Keratinocyte (primary cell): Measurements from ENCODE around the gene DAGLA. TPM values are rescaled to one million over a fixed set of nuclear protein-coding genes. Genes with fewer than 3 reads are reported as not detected.

Source experiments
- DNase-seq: peaks from one replicate; pipeline ENCODE4 v3.0.0-alpha.2; 2011; ENCODE audit warnings: low read depth, missing footprints, low spot score
- FAIRE-seq: peaks from 2 replicates; lab custom pipeline; 2011; peaks lifted over from hg19 to GRCh38; lab: Jason Lieb, UNC
- H2AFZ ChIP-seq: 2 replicates; pipeline ENCODE4 v1.6.0; 2012; ENCODE audit warnings: low read length, control low read depth, inconsistent platforms; ENCODE audit not compliant: control insufficient read depth
- H3K27ac ChIP-seq: 2 replicates; pipeline ENCODE4 v1.5.1; 2011; ENCODE audit warnings: low read length; ENCODE audit not compliant: control insufficient read depth, insufficient read depth
- H3K27me3 ChIP-seq: 3 replicates; pipeline ENCODE4 v1.6.0; 2011; ENCODE audit warnings: low read length; ENCODE audit not compliant: control insufficient read depth, insufficient read depth; ENCODE audit errors: extremely low read depth
- H3K36me3 ChIP-seq, 2 experiments: 2 replicates in 1 of 2; 3 replicates in 1 of 2; pipeline ENCODE4 v1.5.1; 2011; ENCODE audit warnings: low read length in 2 of 2, mild to moderate bottlenecking in 1 of 2; ENCODE audit not compliant: control insufficient read depth in 2 of 2, insufficient read depth in 2 of 2; ENCODE audit errors: extremely low read depth in 1 of 2
- H3K4me1 ChIP-seq: 3 replicates; pipeline ENCODE4 v1.5.1; 2011; ENCODE audit warnings: low read length; ENCODE audit not compliant: control insufficient read depth, insufficient read depth; ENCODE audit errors: extremely low read depth
- H3K4me2 ChIP-seq: 3 replicates; pipeline ENCODE4 v1.6.0; 2011; ENCODE audit warnings: low read depth, low read length; ENCODE audit not compliant: control insufficient read depth, insufficient read depth; ENCODE audit errors: extremely low read depth
- H3K4me3 ChIP-seq, 3 experiments: fragments of 200-600 bp in 1 of 3; sonication (generic) in 1 of 3; 2 replicates in 2 of 3; 3 replicates in 1 of 3; pipeline ENCODE4 v1.5.1; 2011 to 2016; ENCODE audit warnings: low read length in 3 of 3, mild to moderate bottlenecking in 3 of 3, control low read depth in 2 of 3, inconsistent platforms in 1 of 3, low read depth in 1 of 3, mixed read lengths in 1 of 3, mixed run types in 1 of 3, moderate library complexity in 1 of 3; ENCODE audit not compliant: control insufficient read depth in 2 of 3, insufficient read depth in 2 of 3; ENCODE audit errors: extremely low read depth in 1 of 3
- H3K79me2 ChIP-seq: 2 replicates; pipeline ENCODE4 v1.6.0; 2012; ENCODE audit warnings: low read length; ENCODE audit not compliant: control insufficient read depth, insufficient read depth
- H3K9ac ChIP-seq: 3 replicates; pipeline ENCODE4 v1.6.0; 2011; ENCODE audit warnings: low read length; ENCODE audit not compliant: control insufficient read depth, insufficient read depth; ENCODE audit errors: extremely low read depth
- H3K9me1 ChIP-seq: 3 replicates; pipeline ENCODE4 v1.6.0; 2011; ENCODE audit warnings: low read length; ENCODE audit not compliant: control insufficient read depth, insufficient read depth; ENCODE audit errors: extremely low read depth
- H3K9me3 ChIP-seq: 2 replicates; pipeline ENCODE4 v1.5.1; 2012; ENCODE audit warnings: low read depth, low read length; ENCODE audit not compliant: control insufficient read depth
- H4K20me1 ChIP-seq: 3 replicates; pipeline ENCODE4 v1.6.0; 2011; ENCODE audit warnings: low read length; ENCODE audit not compliant: control insufficient read depth, insufficient read depth; ENCODE audit errors: extremely low read depth
- CTCF ChIP-seq, 3 experiments: IDR thresholded peaks in 1 of 3; conservative IDR thresholded peaks in 1 of 3; optimal IDR thresholded peaks in 1 of 3; 2 replicates in 2 of 3; 3 replicates in 1 of 3; pipeline versions ENCODE3 to v1.5.1; 2011; ENCODE audit warnings: low read length in 3 of 3, mild to moderate bottlenecking in 3 of 3, moderate library complexity in 2 of 3, control low read depth in 1 of 3, inconsistent platforms in 1 of 3; ENCODE audit not compliant: insufficient read depth in 2 of 3; ENCODE audit errors: extremely low read depth in 1 of 3
- EZH2 ChIP-seq: IDR thresholded peaks from one replicate; pipeline ENCODE4 v1.6.1; 2012; ENCODE audit warnings: inconsistent platforms, mild to moderate bottlenecking, low read length, moderate library complexity
- dilution Hi-C: fragments of 300-500 bp; cut with MboI; formaldehyde crosslinking; loops from one replicate; pipeline ENCODE4 v1.7.0; 2020; ENCODE audit warnings: low sequenced_read_pairs; ENCODE audit not compliant: extremely low pct_ligation_motif_present
- polyA plus RNA-seq, 5 experiments: library from polyadenylated mRNA; depleted of rRNA in 3 of 5; stranded (reverse) in 3 of 5; stranded (forward) in 1 of 5; unstranded in 1 of 5; fragments of >200 nt; gene quantifications; 1 replicate in 1 of 5; 2 replicates in 3 of 5; 3 replicates in 1 of 5; pipeline versions ENCODE4 v1.2.1 to v1.2.3, GENCODE V29; 2011 to 2012; ENCODE audit warnings: missing spikeins in 2 of 5, low read depth in 1 of 5, low replicate concordance in 1 of 5

Gene DAGLA
- polyA plus RNA-seq, 1 donor (not counting 4 experiments of a cell fraction or from before 2014, with no cell fraction given), result 0.03 TPM

GRCh38 chr11:61756147-61756451 lies 75.9 kb downstream of the DAGLA start:
- H3K9me1 ChIP-seq, result no peaks in the 10 kb centered on the region
- no peak overlapping the region for H2AFZ ChIP-seq
- H3K4me2 ChIP-seq, result no peak overlapping the region
- H3K36me3 ChIP-seq, result no peaks in the 10 kb centered on the region
- no peak for FAIRE-seq
- H3K4me3 ChIP-seq, result no peak overlapping the region
- peaks cover 22% of the 10 kb centered on the region for H3K27me3 ChIP-seq
- peaks cover 5% of the 10 kb centered on the region for H4K20me1 ChIP-seq
- dilution Hi-C loops, result no loop called here
- no peaks in the 10 kb centered on the region for H3K9me3 ChIP-seq
- H3K4me1 ChIP-seq, result peaks cover 2% of the 10 kb centered on the region
- TF ChIP-seq CTCF (optimal IDR thresholded peaks at IDR 0.05 in 1 of 3, IDR thresholded peaks at IDR 0.05 in 1 of 3, conservative IDR thresholded peaks at IDR 0.05 in 1 of 3; ENCODE audit: extremely low read depth in 1 of 3, insufficient read depth in 2 of 3, low read length in 3 of 3) (no peak), EZH2 (no peak)
- H3K27ac ChIP-seq, result no peak overlapping the region
- H3K9ac ChIP-seq, result no peak overlapping the region
- DNase-seq, result no peak
- no peaks in the 10 kb centered on the region for H3K79me2 ChIP-seq

DNA sequence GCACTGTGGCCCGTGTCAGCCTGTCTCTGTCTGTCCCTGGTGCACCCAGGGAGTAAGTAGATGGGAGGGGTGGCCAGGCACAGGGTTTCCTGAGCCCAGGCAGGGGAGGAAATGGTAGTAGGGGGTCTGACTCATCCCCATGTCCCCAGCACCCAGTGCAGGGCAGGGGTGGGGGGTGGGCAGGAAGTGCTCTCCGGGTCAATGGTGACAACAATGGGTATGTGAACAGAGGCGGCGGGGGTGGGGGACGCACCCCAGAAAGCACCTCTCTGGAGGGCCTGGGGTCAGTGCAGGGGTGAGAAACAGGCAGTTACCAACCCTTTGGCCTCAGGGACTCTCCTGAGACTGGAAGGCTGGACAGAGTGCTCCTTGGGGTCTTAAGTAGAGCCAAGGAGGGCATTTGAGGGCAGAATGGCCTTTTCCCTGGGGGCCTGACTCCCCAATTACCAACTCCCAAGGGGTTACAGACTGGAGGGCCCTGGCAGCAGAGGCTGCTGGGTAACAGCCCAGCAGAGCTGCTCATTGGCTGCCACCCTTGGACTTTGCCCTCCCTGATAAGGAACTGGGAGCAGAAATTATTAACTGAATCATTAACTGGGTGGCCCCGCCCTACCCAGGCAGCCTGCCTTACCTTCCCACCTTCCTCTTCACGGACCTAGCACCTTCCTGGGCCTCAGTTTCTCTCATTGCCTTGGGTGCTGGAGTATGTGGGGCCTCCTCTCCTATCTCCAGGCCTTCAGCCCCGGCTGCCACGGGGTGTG lies 76.4 kb downstream of the DAGLA start:
- Histone ChIP-seq H3K9me3 (no peaks in the 10 kb centered on the region), H3K27ac (no peak overlapping the region), H4K20me1 (peaks cover 5% of the 10 kb centered on the region), H3K9me1 (no peaks in the 10 kb centered on the region), H3K27me3 (peaks cover 22% of the 10 kb centered on the region), H3K79me2 (no peaks in the 10 kb centered on the region), H3K4me2 (no peak overlapping the region), H3K36me3 (no peaks in the 10 kb centered on the region), H2AFZ (no peak overlapping the region), H3K4me3 (no peak overlapping the region), H3K4me1 (peaks cover 2% of the 10 kb centered on the region), H3K9ac (no peak overlapping the region)
- DNase-seq, result no peak
- FAIRE-seq, result no peak
- dilution Hi-C loops, result no loop called here
- no peak for TF ChIP-seq CTCF (optimal IDR thresholded peaks at IDR 0.05 in 1 of 3, IDR thresholded peaks at IDR 0.05 in 1 of 3, conservative IDR thresholded peaks at IDR 0.05 in 1 of 3; ENCODE audit: extremely low read depth in 1 of 3, insufficient read depth in 2 of 3, low read length in 3 of 3)
- TF ChIP-seq EZH2, result no peak
